Measurements from ENCODE around the gene AKAP9.
"Not testable (repeated sequence)": the region's sequence is repeated elsewhere in the genome, so short reads cannot be mapped to it uniquely, and the experiment has no call there.

The AKAP9 gene

DNA sequence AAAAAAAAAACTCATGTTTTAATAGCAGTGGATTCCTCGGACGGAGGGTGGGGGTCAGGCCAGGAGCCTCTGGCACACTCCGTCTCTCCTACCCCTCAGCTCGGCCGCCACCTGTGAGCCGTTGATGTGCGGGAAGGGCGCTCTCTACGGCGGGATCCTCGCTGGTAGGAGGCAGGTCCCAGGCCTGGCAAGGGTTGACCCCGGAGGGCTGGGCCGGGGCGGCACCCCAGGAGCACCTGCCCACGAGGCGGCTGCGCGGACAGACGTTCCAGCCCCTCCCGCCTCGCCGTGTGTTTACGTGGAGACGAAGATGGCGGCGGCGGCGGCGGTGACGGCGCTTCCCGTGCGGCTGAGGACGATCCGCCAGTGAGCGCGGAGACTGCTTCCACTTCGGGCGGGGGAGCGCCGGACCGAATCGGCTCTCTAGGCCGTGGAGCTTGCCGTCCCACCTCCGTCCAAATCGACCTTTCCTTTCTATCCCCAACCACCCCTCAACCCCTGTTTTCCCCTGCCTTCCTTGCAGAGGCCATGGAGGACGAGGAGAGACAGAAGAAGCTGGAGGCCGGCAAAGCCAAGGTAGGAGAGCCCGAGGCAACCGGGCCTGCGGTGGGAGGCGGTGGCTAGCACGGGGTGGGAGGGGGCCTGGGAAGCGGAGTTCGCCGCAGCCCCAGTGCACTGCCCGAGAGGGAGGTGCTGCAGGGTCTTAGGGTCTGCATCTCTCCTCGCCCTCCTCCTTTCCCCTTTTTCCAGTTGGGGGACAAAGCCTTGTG, at the start of gene AKAP9:
TSS of gene AKAP9 (plus strand) at position 291 of the 770 bp plus-strand sequence. CDS start at position 529, 238 bp downstream.
- Histone ChIP-seq H3K9me3 (ENCODE audit: control insufficient read depth, insufficient read depth, low read length) (no peaks in the 10 kb centered on the region), H3K27me3 (ENCODE audit: control insufficient read depth, insufficient read depth, low read length) (peaks cover 7% of the 10 kb centered on the region; the same call in 1 of the 2 replicates), H3K4me3 (ENCODE audit: low read length) (peak within 1 kb of the TSS; percentile 75), H3K27ac (ENCODE audit: low read length) (no peak within 1 kb of the TSS), H3K36me3 (ENCODE audit: control insufficient read depth, insufficient read depth, low read length) (no peaks in the 10 kb centered on the region), H3K4me1 (ENCODE audit: control insufficient read depth, insufficient read depth, low read length) (no peaks in the 10 kb centered on the region)
- WGBS (ENCODE audit: insufficient coverage, insufficient read length): no CpG with 5 or more reads among the region's 59 CpGs
- DNase-seq (ENCODE audit: low read depth, low spot score): peak; percentile 39

DNA sequence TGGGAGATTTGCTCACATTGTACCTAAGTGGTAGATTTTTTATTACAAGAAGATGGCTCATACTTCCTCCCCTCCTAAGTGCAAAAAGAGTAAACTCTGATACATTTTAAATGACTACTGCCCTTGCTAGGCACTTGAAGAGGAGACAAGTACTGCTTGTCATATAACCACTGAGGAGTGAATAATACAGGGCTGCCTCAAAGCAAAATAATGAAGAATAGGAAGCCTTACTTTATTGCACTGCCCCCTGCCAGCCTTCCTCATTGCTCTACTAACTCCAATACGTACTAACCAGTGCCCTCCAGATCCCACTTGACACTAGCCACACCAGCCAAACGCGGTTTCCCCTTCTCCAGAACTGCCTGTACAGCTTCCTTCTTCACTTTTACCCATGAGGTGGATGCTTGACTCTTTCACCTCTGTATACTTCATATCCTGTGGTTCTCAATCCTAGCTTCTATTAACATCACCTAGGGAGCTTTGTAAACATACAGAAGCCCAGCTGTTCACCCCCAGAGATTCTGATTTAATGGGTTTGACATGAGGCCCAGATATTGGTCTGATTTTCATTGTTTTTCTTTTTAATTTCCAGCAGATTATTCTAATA, 48.5 kb upstream of the AKAP9 start:
- no peaks in the 10 kb centered on the region for H3K27me3 ChIP-seq (ENCODE audit: control insufficient read depth, insufficient read depth, low read length)
- no CpG with 5 or more reads among the region's 3 CpGs for WGBS (ENCODE audit: insufficient coverage, insufficient read length)
- no peaks in the 10 kb centered on the region for H3K36me3 ChIP-seq (ENCODE audit: control insufficient read depth, insufficient read depth, low read length)
- H3K4me1 ChIP-seq (ENCODE audit: control insufficient read depth, insufficient read depth, low read length): no peaks in the 10 kb centered on the region
- H3K4me3 ChIP-seq (ENCODE audit: low read length): no peak overlapping the region
- no peak overlapping the region for H3K27ac ChIP-seq (ENCODE audit: low read length)
- DNase-seq (ENCODE audit: low read depth, low spot score): no peak
- H3K9me3 ChIP-seq (ENCODE audit: control insufficient read depth, insufficient read depth, low read length): no peaks in the 10 kb centered on the region

DNA sequence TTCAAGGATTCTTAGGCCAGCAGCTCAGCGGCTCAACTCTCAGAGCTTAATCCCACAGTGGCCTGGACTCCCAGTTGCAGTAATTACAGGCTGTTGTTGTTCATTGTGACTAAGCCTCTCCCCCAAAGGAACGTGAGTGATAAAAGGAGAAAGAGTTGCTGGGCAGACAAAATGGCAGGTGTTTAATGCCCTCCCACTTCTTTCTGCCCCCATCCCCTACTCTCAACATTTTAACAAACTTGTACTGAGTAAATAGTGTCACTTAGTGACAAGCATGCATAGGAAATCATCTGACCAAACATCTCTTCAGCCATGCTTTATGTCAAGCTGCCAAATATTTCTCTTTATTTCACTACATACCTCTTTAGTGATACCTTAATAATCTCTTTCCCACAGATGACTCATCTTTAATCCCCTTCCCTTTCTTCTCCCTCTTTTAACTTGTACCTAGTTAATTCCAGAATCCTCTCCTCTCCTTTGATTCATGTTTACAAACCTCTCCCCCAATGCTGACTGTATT, 47.8 kb upstream of the AKAP9 start:
- DNase-seq (ENCODE audit: low read depth, low spot score): no peak
- Histone ChIP-seq H3K36me3 (ENCODE audit: control insufficient read depth, insufficient read depth, low read length) (no peaks in the 10 kb centered on the region), H3K27me3 (ENCODE audit: control insufficient read depth, insufficient read depth, low read length) (no peaks in the 10 kb centered on the region)

DNA sequence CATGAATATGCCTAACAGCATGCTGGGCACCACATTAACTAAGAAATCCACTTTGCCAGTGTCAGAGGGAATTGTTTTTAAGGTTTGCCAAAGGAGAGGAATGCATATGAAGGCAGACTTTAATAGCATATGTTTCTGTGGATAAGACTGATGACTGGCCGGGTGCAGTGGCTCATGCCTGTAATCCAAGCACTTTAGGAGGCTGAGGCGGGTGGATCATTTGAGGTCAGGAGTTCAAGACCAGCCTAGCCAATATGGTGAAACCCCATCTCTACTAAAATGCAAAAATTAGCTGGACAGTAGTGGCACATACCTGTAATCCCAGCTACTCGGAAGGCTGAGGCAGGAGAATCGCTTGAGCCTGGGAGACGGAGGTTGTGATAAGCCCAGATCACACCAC, 47.0 kb upstream of the AKAP9 start:
- H3K9me3 ChIP-seq (ENCODE audit: control insufficient read depth, insufficient read depth, low read length); H3K4me3 ChIP-seq (ENCODE audit: low read length); H3K36me3 ChIP-seq (ENCODE audit: control insufficient read depth, insufficient read depth, low read length); H3K27me3 ChIP-seq (ENCODE audit: control insufficient read depth, insufficient read depth, low read length); H3K4me1 ChIP-seq (ENCODE audit: control insufficient read depth, insufficient read depth, low read length); H3K27ac ChIP-seq (ENCODE audit: low read length); DNase-seq (ENCODE audit: low read depth, low spot score): not testable (repeated sequence)
- WGBS (ENCODE audit: insufficient coverage, insufficient read length): no CpG with 5 or more reads among the region's 5 CpGs

More for the DNA sequence above, 47.8 kb upstream of the AKAP9 start:
- Histone ChIP-seq H3K4me1 (ENCODE audit: control insufficient read depth, insufficient read depth, low read length) (no peaks in the 10 kb centered on the region), H3K27ac (ENCODE audit: low read length) (no peak overlapping the region), H3K9me3 (ENCODE audit: control insufficient read depth, insufficient read depth, low read length) (no peaks in the 10 kb centered on the region), H3K4me3 (ENCODE audit: low read length) (no peak overlapping the region)
- no CpG with 5 or more reads among the region's 2 CpGs for WGBS (ENCODE audit: insufficient coverage, insufficient read length)

DNA sequence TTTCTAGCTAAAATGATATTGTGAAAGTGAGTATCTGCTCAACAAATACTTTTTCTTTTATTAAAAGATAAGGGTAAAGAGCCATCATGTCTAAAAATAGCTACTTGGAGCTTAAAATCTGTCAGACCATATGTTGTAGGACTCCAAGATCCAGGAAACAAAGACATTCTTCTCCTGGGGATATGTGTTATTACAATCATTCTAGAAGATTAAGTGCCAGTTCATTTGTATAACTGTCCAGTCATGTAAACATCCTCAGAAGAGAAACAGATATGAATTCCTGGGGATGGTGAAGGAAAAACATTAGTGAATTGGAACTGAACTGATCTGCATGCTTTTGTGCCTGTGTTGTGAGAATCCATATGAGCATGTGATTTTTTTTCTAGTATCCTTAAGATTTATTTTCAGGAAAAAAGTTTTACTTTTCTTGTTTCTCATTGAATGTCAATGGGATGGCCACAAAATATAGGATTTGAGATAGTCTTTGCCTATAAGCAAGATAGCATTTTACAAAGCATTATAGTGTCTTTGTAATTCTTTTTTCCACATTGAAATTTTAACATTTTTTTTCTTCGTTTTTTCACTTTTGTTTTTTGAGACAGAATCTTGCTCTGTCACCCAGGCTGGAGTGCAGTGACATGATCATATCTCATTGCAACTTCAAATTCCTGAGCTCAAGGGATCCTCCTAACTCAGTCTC, 45.7 kb upstream of the AKAP9 start:
- H3K4me1 ChIP-seq (ENCODE audit: control insufficient read depth, insufficient read depth, low read length): no peaks in the 10 kb centered on the region
- no CpG with 5 or more reads among the region's 1 CpG for WGBS (ENCODE audit: insufficient coverage, insufficient read length)
- no peak overlapping the region for H3K4me3 ChIP-seq (ENCODE audit: low read length)
- no peaks in the 10 kb centered on the region for H3K9me3 ChIP-seq (ENCODE audit: control insufficient read depth, insufficient read depth, low read length)
- DNase-seq (ENCODE audit: low read depth, low spot score): no peak
- H3K36me3 ChIP-seq (ENCODE audit: control insufficient read depth, insufficient read depth, low read length): no peaks in the 10 kb centered on the region
- no peak overlapping the region for H3K27ac ChIP-seq (ENCODE audit: low read length)
- no peaks in the 10 kb centered on the region for H3K27me3 ChIP-seq (ENCODE audit: control insufficient read depth, insufficient read depth, low read length)

DNA sequence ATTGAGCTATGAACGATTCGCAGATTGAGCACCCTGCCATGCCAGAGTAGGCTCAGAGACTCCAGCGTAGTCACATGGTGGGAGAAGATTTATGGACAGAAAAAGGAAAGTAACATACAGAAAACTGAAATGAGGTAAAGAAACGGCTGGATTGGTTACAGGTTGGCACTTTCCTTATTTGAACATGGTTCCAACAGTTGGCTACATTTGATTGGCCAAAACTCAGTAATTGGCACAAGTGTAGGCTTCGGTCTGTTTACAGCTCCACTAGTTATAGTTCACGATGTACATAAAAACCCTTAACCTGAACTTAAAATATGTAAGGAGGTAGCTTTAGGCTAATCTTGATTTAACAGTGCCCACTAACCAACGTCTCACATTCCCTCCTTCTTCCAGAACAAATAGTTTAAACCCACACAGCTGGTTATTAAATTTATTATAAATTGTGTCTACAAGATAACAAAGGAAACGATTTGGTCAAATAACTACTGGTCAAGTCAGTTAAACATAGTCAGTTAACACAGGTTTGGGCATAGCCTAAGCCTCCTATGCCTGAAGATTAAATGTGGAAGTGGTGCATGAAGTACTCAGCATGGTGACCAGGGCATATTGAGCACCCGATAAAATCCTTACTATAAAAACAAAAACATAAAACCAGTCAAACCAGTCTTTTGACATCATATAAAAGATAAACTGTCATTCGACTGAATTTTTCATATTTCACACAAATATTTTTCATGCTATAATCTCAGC, 42.2 kb upstream of the AKAP9 start:
- no peak for DNase-seq (ENCODE audit: low read depth, low spot score)
- no peaks in the 10 kb centered on the region for H3K4me1 ChIP-seq (ENCODE audit: control insufficient read depth, insufficient read depth, low read length)
- H3K27me3 ChIP-seq (ENCODE audit: control insufficient read depth, insufficient read depth, low read length): no peaks in the 10 kb centered on the region
- H3K36me3 ChIP-seq (ENCODE audit: control insufficient read depth, insufficient read depth, low read length): no peaks in the 10 kb centered on the region
- 100% methylated on average over 1 of the region's 10 CpGs for WGBS (ENCODE audit: insufficient coverage, insufficient read length)
- H3K27ac ChIP-seq (ENCODE audit: low read length): no peak overlapping the region
- H3K9me3 ChIP-seq (ENCODE audit: control insufficient read depth, insufficient read depth, low read length): no peaks in the 10 kb centered on the region
- no peak overlapping the region for H3K4me3 ChIP-seq (ENCODE audit: low read length)

DNA sequence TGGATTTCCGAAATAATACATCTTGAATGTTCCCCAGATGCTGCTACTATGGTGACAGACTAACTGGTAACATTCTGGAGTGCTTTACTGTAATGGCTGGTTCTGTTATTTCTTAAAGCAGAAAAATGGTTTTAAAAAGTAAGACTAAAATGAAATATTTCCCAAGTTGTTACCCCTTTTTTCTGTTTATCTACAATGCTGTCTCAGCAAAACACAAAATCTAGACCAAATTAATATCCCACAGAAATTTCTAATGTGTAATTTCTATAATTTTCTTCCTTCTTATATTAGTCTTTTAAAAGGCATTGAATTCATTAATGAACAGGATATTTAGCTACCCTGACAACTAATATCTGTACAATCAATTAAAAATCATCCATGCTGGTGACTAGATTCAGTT, 41.1 kb upstream of the AKAP9 start:
- no peak overlapping the region for H3K27ac ChIP-seq (ENCODE audit: low read length)
- H3K4me3 ChIP-seq (ENCODE audit: low read length): no peak overlapping the region
- WGBS (ENCODE audit: insufficient coverage, insufficient read length): no CpG with 5 or more reads among the region's 1 CpG

DNA sequence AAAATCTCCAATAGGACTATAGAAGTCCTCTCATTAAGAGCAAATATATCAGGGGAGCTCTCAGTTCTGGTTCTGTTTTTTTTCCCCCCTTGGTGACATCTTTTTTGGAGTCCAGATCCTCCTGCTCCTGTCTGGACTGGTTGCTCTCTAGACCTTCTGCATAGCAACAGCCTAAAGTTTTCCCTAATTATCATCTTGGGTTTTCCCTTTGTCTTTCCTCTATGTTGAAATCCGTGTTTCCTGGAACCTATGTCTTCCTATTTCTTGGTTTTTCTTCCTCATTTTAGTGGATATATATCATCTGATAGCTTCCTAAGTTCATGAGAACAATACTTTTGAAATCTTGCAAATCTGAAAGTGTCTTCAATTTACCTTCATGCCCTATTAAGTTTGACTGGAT, 30.5 kb upstream of the AKAP9 start:
- Histone ChIP-seq H3K4me1 (ENCODE audit: control insufficient read depth, insufficient read depth, low read length) (no peaks in the 10 kb centered on the region), H3K27ac (ENCODE audit: low read length) (no peak overlapping the region), H3K9me3 (ENCODE audit: control insufficient read depth, insufficient read depth, low read length) (no peaks in the 10 kb centered on the region), H3K27me3 (ENCODE audit: control insufficient read depth, insufficient read depth, low read length) (no peaks in the 10 kb centered on the region), H3K4me3 (ENCODE audit: low read length) (no peak overlapping the region), H3K36me3 (ENCODE audit: control insufficient read depth, insufficient read depth, low read length) (no peaks in the 10 kb centered on the region)
- no peak for DNase-seq (ENCODE audit: low read depth, low spot score)
- no CpG with 5 or more reads among the region's 1 CpG for WGBS (ENCODE audit: insufficient coverage, insufficient read length)

More for the DNA sequence above, 41.1 kb upstream of the AKAP9 start:
- Histone ChIP-seq H3K36me3 (ENCODE audit: control insufficient read depth, insufficient read depth, low read length) (no peaks in the 10 kb centered on the region), H3K27me3 (ENCODE audit: control insufficient read depth, insufficient read depth, low read length) (no peaks in the 10 kb centered on the region), H3K9me3 (ENCODE audit: control insufficient read depth, insufficient read depth, low read length) (no peaks in the 10 kb centered on the region), H3K4me1 (ENCODE audit: control insufficient read depth, insufficient read depth, low read length) (no peaks in the 10 kb centered on the region)
- DNase-seq (ENCODE audit: low read depth, low spot score): no peak

DNA sequence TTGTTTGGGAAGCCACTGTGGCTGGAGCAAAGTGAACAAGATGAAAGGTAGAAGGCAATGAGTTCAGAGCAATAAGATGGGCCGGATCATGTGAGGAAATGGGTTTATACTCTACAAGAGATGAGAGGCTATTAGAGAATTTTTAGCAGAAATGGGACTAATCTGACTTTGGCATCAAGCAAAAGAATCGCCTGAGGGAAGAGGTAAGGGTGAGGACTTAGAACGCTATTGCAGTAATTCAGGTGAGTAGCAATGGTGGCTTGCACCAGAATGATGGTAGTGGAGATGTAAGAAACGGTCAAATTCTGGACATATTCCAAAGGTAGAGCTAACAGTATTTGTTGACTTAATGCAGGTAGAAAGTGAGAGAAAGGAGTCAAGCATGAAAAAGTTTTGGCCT, 29.5 kb upstream of the AKAP9 start:
- WGBS (ENCODE audit: insufficient coverage, insufficient read length): no CpG with 5 or more reads among the region's 4 CpGs

DNA sequence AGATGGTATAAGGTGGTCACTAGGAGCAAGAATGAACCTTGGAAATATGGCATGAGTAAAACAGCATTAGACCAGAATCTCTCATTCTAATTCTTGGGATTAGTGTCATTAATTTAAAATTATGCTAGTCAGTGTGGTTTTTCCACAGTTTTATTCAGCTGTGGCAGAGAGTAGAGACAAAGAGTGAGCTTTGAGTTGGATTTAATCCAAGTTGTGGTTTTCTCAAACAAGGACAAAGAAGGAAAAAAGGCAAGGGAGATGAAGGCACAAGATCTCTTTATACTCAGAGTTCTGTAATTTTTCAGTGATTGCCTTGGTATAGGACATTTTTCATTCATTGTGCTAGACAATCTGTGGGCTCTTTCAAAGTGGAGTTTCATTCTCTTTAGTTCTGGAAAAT, 28.2 kb upstream of the AKAP9 start:
- no peak for DNase-seq (ENCODE audit: low read depth, low spot score)
- H3K27ac ChIP-seq (ENCODE audit: low read length): no peak overlapping the region
- no peaks in the 10 kb centered on the region for H3K36me3 ChIP-seq (ENCODE audit: control insufficient read depth, insufficient read depth, low read length)
- H3K9me3 ChIP-seq (ENCODE audit: control insufficient read depth, insufficient read depth, low read length): no peaks in the 10 kb centered on the region
- no peaks in the 10 kb centered on the region for H3K27me3 ChIP-seq (ENCODE audit: control insufficient read depth, insufficient read depth, low read length)
- no peaks in the 10 kb centered on the region for H3K4me1 ChIP-seq (ENCODE audit: control insufficient read depth, insufficient read depth, low read length)
- no peak overlapping the region for H3K4me3 ChIP-seq (ENCODE audit: low read length)

More for the DNA sequence above, 29.5 kb upstream of the AKAP9 start:
- DNase-seq (ENCODE audit: low read depth, low spot score): no peak
- Histone ChIP-seq H3K27ac (ENCODE audit: low read length) (no peak overlapping the region), H3K9me3 (ENCODE audit: control insufficient read depth, insufficient read depth, low read length) (no peaks in the 10 kb centered on the region), H3K27me3 (ENCODE audit: control insufficient read depth, insufficient read depth, low read length) (no peaks in the 10 kb centered on the region), H3K36me3 (ENCODE audit: control insufficient read depth, insufficient read depth, low read length) (no peaks in the 10 kb centered on the region), H3K4me3 (ENCODE audit: low read length) (no peak overlapping the region), H3K4me1 (ENCODE audit: control insufficient read depth, insufficient read depth, low read length) (no peaks in the 10 kb centered on the region)

Measured in iPS DF 6.9 (cell line).